22Rv1 (cell line): ENCODE results near the gene GPR151.

ENCODE experiments used
- H3K27ac ChIP-seq: fragments of 450-650 bp; 2 replicates; pipeline ENCODE4 v1.5.1; 2017
- ZFX ChIP-seq: fragments of 450-650 bp; IDR thresholded peaks from 2 replicates; pipeline ENCODE4 v1.6.1; 2017; ENCODE audit warnings: antibody characterized with exemption, borderline replicate concordance
- TF ChIP-seq, protein P1 (sequence below): fragments of 450-650 bp; IDR thresholded peaks from 2 replicates; pipeline ENCODE4 v1.5.1; 2017; ENCODE audit warnings: mild to moderate bottlenecking

The GPR151 gene

DNA sequence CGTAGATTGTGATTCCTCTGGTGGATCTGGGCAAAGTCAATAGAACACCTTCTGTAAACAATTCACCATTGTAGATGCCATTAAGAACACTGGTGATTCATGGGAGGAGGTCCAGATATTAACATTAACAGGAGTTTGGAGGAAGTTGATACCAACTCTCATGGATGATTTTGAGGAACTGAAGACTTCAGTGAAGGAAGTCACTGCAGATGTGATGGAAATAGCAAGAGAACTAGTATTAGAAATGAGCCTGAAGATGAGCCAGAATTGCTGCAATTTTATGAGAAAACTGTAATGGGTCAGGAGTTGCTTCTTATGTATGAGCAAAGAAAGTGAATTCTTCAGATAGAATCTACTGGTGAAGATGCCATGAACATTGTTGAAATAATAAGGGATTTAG, 41.9 kb downstream of the GPR151 start:
- no peak for TF ChIP-seq ZFX
- TF ChIP-seq, protein P1, sequence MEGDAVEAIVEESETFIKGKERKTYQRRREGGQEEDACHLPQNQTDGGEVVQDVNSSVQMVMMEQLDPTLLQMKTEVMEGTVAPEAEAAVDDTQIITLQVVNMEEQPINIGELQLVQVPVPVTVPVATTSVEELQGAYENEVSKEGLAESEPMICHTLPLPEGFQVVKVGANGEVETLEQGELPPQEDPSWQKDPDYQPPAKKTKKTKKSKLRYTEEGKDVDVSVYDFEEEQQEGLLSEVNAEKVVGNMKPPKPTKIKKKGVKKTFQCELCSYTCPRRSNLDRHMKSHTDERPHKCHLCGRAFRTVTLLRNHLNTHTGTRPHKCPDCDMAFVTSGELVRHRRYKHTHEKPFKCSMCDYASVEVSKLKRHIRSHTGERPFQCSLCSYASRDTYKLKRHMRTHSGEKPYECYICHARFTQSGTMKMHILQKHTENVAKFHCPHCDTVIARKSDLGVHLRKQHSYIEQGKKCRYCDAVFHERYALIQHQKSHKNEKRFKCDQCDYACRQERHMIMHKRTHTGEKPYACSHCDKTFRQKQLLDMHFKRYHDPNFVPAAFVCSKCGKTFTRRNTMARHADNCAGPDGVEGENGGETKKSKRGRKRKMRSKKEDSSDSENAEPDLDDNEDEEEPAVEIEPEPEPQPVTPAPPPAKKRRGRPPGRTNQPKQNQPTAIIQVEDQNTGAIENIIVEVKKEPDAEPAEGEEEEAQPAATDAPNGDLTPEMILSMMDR, result no peak
- H3K27ac ChIP-seq, result no peak overlapping the region

DNA sequence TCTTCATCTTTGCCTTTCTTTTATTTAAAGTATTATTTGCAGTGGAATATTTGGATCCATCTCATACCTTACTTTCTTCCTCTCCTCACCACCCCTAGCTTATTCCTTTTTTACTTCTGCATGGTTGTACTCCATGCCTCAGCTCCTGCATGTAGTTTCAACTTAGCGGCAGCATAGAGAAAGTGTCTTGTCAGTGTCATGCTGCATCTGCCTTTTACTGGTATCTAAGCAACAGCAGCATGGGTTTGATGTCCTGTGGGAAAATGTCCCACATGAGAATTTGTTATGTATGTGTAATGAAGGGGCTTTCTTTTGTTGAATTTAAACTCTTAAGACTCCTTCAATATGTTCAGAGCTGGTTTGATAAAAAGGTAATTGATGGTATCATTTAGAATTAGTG, 48.2 kb downstream of the GPR151 start:
- TF ChIP-seq, protein P1, result no peak
- TF ChIP-seq ZFX, result no peak

DNA sequence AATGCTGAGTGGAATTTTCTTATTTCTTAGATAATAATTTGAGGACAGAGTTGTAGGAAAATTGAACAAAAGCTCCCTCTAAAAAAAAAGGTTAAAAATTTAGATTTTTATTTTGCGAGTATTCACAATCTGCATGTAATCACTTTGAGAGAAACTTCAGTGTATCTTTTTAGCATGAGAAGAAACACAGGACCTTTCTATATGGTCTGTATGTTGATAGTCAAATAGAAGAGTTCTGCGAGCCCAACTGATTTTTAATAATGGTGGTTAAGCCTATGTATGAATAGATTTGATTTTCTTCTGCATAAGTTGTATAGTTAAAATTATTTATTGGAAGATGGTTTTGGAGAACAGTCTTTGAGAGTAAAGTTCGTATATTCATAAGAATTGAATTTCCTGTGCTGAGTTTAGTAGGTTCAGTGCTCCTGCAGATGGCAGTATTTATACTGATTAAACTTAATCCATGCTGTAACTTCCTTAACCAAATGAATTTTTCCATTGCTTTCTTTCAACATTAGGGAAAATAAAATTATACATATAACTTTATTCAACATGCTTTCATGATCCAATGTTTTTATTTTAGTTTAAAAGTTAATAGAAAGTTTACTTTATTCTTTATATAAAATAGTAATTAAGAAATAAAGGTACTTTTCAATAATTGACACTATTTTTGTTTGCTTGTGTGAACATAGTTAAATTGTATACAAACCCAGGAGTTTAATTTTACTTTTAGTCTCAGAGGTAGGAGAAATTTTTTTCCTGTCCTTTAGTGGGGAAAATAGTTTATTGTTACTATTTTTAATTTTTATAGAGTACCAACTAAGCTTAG, 49.3 kb downstream of the GPR151 start:
- TF ChIP-seq ZFX, result no peak
- TF ChIP-seq, protein P1, result peak; percentile 74
- peak overlapping the region; percentile 6; the same call in 1 of the 2 replicates for H3K27ac ChIP-seq

More for the DNA sequence above, 48.2 kb downstream of the GPR151 start:
- H3K27ac ChIP-seq, result no peak overlapping the region

DNA sequence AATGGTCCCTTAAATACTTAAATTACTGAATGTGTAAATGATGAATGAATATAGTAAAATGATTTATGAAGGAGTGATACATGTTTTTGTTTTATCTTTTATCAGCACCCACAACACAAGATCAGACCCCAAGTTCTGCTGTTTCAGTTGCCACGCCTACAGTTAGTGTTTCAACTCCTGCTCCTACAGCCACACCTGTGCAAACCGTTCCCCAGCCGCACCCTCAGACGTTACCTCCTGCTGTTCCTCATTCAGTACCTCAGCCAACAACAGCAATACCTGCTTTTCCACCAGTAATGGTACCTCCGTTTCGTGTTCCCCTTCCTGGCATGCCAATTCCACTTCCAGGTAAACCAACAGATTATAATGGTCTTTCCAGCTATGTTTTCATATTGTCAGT, 52.5 kb downstream of the GPR151 start:
- no peak overlapping the region for H3K27ac ChIP-seq
- TF ChIP-seq, protein P1, result no peak
- no peak for TF ChIP-seq ZFX
